Neural cell (in vitro differentiated cells): ENCODE measurements around the gene CSAD. TPM values are rescaled to one million over a fixed set of nuclear protein-coding genes. Genes with fewer than 3 reads are reported as not detected.

Source experiments
- H2AFZ ChIP-seq: fragments of 200-600, 300-800 bp; sonication (generic), shearing (Covaris generic); 2 replicates; pipeline ENCODE4 v1.6.0; 2014; ENCODE audit warnings: low read depth, mild to moderate bottlenecking, antibody characterized with exemption, low read length, moderate library complexity
- H3F3A ChIP-seq: fragments of 200-600 bp; shearing (Covaris generic); 2 replicates; pipeline ENCODE4 v1.6.1; 2016; ENCODE audit warnings: mild to moderate bottlenecking, moderate library complexity, mixed read lengths, antibody characterized with exemption, low read length; ENCODE audit not compliant: insufficient read depth, poor library complexity, severe bottlenecking
- H3K27ac ChIP-seq: fragments of 200-600, 300-800 bp; sonication (generic), shearing (Covaris generic); 2 replicates; pipeline ENCODE4 v1.5.1; 2014; ENCODE audit warnings: mild to moderate bottlenecking, low read length, moderate library complexity
- H3K27me3 ChIP-seq: fragments of 300-800, 200-600 bp; sonication (generic), shearing (Covaris generic); 2 replicates; pipeline ENCODE4 v1.6.0; 2014; ENCODE audit warnings: mild to moderate bottlenecking, low read depth, low read length, moderate library complexity; ENCODE audit not compliant: insufficient read depth
- H3K36me3 ChIP-seq: fragments of 300-800, 200-600 bp; sonication (generic), shearing (Covaris generic); 2 replicates; pipeline ENCODE4 v1.5.1; 2014; ENCODE audit warnings: mild to moderate bottlenecking, antibody characterized with exemption, low read length, moderate library complexity; ENCODE audit not compliant: insufficient read depth
- H3K4me2 ChIP-seq: fragments of 300-800, 200-600 bp; sonication (generic), shearing (Covaris generic); 2 replicates; pipeline ENCODE4 v1.6.0; 2014; ENCODE audit warnings: mild to moderate bottlenecking, low read length
- H3K4me3 ChIP-seq: fragments of 300-800, 200-600 bp; sonication (generic), shearing (Covaris generic); 2 replicates; pipeline ENCODE4 v1.5.1; 2014; ENCODE audit warnings: mild to moderate bottlenecking, low read length, moderate library complexity
- H3K79me2 ChIP-seq: fragments of 200-600 bp; shearing (Covaris generic); replicated peaks from 2 replicates; pipeline ENCODE4 v1.6.0; 2014; ENCODE audit warnings: mild to moderate bottlenecking, low read length, moderate library complexity; ENCODE audit not compliant: insufficient read depth
- H3K9ac ChIP-seq: fragments of 300-800, 200-600 bp; sonication (generic), shearing (Covaris generic); 2 replicates; pipeline ENCODE4 v1.6.1; 2016; ENCODE audit warnings: mild to moderate bottlenecking, low read length, mixed read lengths
- H3K9me2 ChIP-seq: fragments of 200-600 bp; shearing (Covaris generic); 2 replicates; pipeline ENCODE4 v1.6.1; 2016; ENCODE audit warnings: mild to moderate bottlenecking, low read length, mixed read lengths; ENCODE audit not compliant: insufficient read depth
- H3K9me3 ChIP-seq: fragments of 200-600, 300-800 bp; sonication (generic), shearing (Covaris generic); 2 replicates; pipeline ENCODE4 v1.6.1; 2016; ENCODE audit warnings: mild to moderate bottlenecking, mixed run types, low read length, moderate library complexity, mixed read lengths
- H4K20me1 ChIP-seq: fragments of 200-600 bp; shearing (Covaris generic); 2 replicates; pipeline ENCODE4 v1.6.1; 2016; ENCODE audit warnings: mild to moderate bottlenecking, mixed run types; ENCODE audit not compliant: insufficient read depth
- CTCF ChIP-seq: fragments of 450-650 bp; IDR thresholded peaks from 2 replicates; pipeline ENCODE4 v1.5.1; 2014; ENCODE audit warnings: antibody characterized with exemption, mild to moderate bottlenecking, moderate library complexity; ENCODE audit not compliant: poor library complexity, severe bottlenecking
- EP300 ChIP-seq: fragments of 450-650 bp; conservative IDR thresholded peaks from 2 replicates; pipeline ENCODE4 v1.6.1; 2014; ENCODE audit warnings: antibody characterized with exemption, mild to moderate bottlenecking, moderate library complexity; ENCODE audit not compliant: poor library complexity, severe bottlenecking
- EZH2 ChIP-seq: fragments of 200-600, 300-800 bp; shearing (Covaris generic), sonication (generic); IDR thresholded peaks from 2 replicates; pipeline ENCODE4 v1.6.1; 2014; ENCODE audit warnings: antibody characterized with exemption, low read length, borderline replicate concordance, mild to moderate bottlenecking; ENCODE audit not compliant: insufficient read depth, poor library complexity, severe bottlenecking
- MXI1 ChIP-seq: fragments of 450-650 bp; conservative IDR thresholded peaks from 2 replicates; pipeline ENCODE4 v1.6.1; 2014; ENCODE audit warnings: antibody characterized with exemption, mild to moderate bottlenecking; ENCODE audit not compliant: poor library complexity, severe bottlenecking
- POLR2AphosphoS5 ChIP-seq: IDR thresholded peaks from 2 replicates; pipeline ENCODE4 v1.6.1; 2012
- RAD21 ChIP-seq: fragments of 450-650 bp; conservative IDR thresholded peaks from 2 replicates; pipeline ENCODE4 v1.6.1; 2014; ENCODE audit warnings: antibody characterized with exemption, mild to moderate bottlenecking, moderate library complexity
- REST ChIP-seq: IDR thresholded peaks from 2 replicates; pipeline ENCODE4 v1.6.1; 2012; ENCODE audit warnings: borderline replicate concordance
- SMC3 ChIP-seq: fragments of 450-650 bp; conservative IDR thresholded peaks from 2 replicates; pipeline ENCODE4 v1.6.1; 2014; ENCODE audit warnings: antibody characterized with exemption, mild to moderate bottlenecking, moderate library complexity; ENCODE audit not compliant: poor library complexity
- TAF1 ChIP-seq: IDR thresholded peaks from 2 replicates; pipeline ENCODE4 v1.6.1; 2012; ENCODE audit warnings: low read depth
- polyA plus RNA-seq: library from polyadenylated mRNA; depleted of rRNA; stranded (reverse); fragments of >200 nt; gene quantifications from 2 replicates; pipeline ENCODE4 v1.2.3, GENCODE V29; 2014

Gene CSAD
- polyA plus RNA-seq, 1 donor from 2014 or later: 41.9 TPM

GRCh38 chr12:53201639-53202038 is 20.9 kb upstream of the CSAD start:
- no peaks in the 10 kb centered on the region for H3K9me3 ChIP-seq
- no peak for TF ChIP-seq MXI1
- no peaks in the 10 kb centered on the region for H4K20me1 ChIP-seq
- H3K79me2 ChIP-seq: no peaks in the 10 kb centered on the region
- H3K27ac ChIP-seq: no peak overlapping the region
- H3K9me2 ChIP-seq: no peaks in the 10 kb centered on the region
- H2AFZ ChIP-seq: no peak overlapping the region
- peaks cover 18% of the 10 kb centered on the region for H3K27me3 ChIP-seq
- H3K9ac ChIP-seq: no peak overlapping the region
- H3K4me3 ChIP-seq: no peak overlapping the region
- no peaks in the 10 kb centered on the region for H3K36me3 ChIP-seq
- no peaks in the 10 kb centered on the region for H3F3A ChIP-seq
- no peak overlapping the region for H3K4me2 ChIP-seq

GRCh38 chr12:53201177-53201541 is 20.4 kb upstream of the CSAD start:
- Histone ChIP-seq H3F3A (no peaks in the 10 kb centered on the region), H3K9ac (no peak overlapping the region), H3K9me3 (no peaks in the 10 kb centered on the region), H3K9me2 (no peaks in the 10 kb centered on the region), H3K4me3 (no peak overlapping the region), H3K27ac (no peak overlapping the region), H3K36me3 (no peaks in the 10 kb centered on the region), H4K20me1 (no peaks in the 10 kb centered on the region), H3K27me3 (peaks cover 18% of the 10 kb centered on the region), H3K79me2 (no peaks in the 10 kb centered on the region), H2AFZ (no peak overlapping the region), H3K4me2 (no peak overlapping the region)
- TF ChIP-seq EP300: no peak
- no peak for TF ChIP-seq RAD21
- no peak for TF ChIP-seq SMC3
- TF ChIP-seq CTCF: no peak
- no peak for TF ChIP-seq TAF1
- TF ChIP-seq MXI1: no peak
- no peak for TF ChIP-seq POLR2AphosphoS5
- no peak for TF ChIP-seq EZH2
- TF ChIP-seq REST: no peak
